Raji (cell line): Measurements from ENCODE around the gene PPARG.

Experiments
- POLR2A ChIP-seq: IDR thresholded peaks from 2 replicates; pipeline ENCODE4 v1.6.1; 2011; ENCODE audit warnings: low read depth, low read length, control low read depth; ENCODE audit not compliant: insufficient read depth

PPARG gene

DNA sequence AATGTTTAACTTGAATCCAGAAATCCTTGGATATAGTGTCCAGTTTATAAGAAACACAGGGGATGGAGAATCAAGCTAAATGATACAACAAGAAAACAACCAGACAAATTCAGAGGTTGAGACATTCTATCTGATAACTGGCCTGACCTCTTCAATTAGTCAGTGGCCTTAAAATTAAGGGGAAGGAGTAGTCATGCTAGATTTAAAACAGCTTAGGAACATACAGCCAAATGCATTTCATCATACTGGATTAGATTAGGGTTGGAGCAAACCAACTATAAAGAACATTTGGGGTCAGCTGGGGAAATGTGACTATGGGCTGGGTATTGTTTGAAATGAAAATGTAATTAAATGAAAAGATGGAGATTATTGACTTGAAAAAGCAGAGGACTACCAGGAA lies 53.3 kb downstream of the PPARG start:
- TF ChIP-seq POLR2A, result no peak

DNA sequence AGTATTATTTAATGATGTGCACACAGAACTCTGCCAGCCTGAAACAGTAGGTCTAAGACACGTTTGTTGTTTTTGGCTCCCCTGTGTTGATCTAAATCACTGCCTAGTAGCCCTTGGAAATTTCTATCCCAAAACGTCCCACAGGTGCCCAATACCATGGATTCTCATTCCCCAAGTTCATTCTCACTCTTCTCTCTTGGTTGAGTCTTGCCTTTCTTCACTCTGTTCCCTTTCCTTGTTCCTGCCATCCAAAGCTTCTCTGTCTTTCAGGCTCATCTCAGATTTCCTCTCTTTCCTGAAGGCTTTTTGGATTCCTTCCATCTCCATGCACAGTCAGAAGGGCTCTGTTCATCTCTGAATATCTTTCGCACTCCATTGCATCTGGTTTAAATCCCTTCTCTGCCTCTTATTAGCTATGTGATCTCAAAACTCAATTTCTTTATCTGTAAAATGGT lies 54.2 kb downstream of the PPARG start:
- TF ChIP-seq POLR2A, result no peak

DNA sequence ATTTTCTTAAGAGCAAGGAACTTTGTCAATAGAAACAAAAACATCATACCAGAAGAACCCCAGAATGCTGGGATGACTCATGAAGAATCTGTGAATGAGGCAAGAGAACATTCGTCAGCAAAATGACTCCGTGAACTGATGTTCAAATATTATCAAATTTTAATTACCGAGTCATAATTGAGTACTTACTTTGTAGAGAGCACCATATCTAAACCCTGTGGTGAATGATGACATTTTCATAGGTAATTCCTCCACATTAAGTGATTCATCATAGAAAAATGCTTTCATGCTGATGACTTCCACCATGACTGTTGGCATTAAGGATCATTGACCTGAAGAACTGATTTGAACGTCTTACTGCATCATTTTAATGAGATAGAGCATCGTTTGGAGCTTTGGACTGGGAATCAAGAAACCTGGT lies 56.3 kb downstream of the PPARG start:
- TF ChIP-seq POLR2A, result no peak

DNA sequence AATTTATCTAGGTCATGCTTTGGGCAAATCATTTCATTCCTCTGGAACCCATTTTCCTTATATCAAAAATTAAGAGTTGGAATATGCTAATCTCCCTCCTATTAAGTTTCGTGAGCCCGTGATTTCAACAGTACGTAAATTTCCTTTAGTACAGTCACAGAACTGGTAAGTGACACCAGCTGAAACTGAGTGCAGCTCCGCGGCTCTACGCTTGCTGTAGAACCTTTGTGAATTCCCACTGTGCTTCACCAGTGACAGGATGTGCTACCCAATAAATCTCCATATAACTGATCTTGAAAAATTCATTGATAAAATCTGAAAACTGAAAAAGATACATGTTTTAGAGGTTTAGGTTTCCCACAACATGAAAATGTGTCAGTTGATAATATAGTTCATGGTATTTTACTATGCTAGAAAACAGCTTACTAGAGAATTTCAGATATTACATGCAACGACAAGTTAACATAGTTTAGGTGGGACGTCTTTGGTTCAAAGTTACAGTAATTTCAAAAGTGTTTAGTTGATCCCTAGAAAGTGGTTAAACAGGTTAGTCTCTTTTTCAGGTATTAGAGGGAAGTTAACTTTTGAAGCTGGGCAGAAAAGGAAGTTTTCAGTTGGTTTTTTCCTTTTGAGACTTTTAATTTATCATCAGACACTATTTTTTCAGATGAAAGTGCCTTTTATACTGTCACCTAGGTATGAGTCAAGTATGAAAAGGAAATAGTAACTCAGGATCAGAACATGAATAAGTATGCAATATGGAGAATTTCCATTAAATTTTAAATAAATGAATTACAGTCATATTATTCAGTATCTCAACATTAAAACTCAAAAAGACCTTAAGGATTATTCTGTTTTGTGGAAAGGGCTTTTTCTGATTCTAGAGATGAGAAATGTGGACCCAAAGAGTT lies 57.0 kb downstream of the PPARG start:
- no peak for TF ChIP-seq POLR2A

DNA sequence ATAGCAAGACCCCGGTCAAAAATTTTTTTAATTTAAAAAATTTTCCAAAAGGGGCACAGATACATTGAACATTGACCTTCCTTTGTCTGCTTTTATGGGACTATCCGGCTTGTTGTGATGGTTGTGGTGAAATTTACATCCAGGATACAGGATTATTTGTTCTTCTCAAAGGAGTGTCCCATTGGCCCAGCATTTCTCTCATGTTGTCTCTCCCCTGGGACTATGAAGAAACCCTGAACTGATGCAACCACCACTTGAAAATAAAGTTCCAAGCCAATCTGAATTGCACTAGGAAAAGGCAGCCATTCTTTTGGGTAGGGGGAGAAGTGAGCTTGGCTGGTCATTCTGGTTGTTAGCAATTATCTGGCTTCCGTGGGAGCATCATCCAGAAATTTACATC lies 58.4 kb downstream of the PPARG start:
- TF ChIP-seq POLR2A, result no peak

DNA sequence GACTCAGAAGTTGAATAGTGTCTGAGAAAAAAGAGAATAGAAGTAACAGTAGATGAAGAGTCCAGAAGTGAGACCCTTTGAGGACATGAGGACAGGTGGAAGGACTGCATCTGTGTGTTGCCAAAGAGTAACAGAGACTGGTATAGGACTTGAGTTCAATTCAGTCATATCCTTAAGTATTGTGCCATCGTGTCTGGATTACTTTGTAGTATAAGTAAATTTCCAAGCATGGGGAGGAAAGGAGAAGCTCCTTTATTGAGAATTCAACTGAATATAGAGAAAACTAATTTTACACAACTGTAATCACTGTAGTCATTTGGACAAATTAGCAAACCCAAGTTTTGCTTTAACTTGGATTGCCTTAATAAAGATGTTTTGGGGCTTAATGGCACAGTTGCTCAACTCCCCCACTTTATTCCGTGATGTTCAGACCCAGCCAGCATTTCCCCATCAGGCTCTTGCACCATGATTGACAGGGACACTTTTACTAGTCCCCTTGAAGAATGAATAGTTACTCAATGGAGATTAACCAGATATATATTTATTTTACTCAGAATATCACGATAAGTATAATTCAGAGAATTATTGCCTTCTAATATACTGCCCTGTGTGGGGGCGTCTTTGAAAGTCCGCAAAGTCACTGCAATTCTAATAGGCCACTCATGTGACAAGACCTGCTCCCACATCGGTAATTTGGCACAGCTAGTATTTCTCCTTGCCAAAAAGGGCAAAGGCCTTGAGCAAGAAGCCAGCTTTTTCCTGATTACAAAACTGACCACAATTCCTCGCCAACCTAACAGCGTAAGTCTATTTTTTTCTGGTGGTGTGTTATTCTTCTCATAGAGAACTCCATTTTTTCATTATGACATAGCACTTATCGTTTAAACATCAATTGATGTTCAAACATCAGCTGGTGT lies 61.3 kb downstream of the PPARG start:
- TF ChIP-seq POLR2A, result no peak

DNA sequence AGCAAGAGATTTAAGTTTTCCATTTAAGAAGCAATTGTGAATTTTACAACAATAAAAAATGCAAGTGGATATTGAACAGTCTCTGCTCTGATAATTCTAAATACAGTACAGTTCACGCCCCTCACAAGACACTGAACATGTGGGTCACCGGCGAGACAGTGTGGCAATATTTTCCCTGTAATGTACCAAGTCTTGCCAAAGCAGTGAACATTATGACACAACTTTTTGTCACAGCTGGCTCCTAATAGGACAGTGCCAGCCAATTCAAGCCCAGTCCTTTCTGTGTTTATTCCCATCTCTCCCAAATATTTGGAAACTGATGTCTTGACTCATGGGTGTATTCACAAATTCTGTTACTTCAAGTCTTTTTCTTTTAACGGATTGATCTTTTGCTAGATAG lies 62.3 kb downstream of the PPARG start:
- no peak for TF ChIP-seq POLR2A

DNA sequence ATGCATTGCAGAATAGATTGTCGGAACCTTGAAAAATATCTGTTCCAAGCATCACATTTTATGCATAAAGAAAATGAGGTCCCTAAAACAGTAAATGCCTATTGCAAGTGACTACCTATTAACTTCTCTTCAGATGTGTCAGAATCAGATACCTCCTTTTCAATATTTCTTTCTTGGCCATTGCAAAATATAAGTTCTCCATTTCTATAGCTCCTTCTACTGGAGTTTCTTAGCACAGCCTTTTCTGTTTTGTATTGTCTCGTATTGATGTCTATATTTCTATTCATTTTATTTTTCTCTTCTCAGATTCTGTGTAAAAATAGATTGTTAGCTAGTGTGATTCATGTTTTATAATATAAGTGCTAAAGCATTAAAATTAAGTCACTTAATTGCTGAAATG lies 63.4 kb downstream of the PPARG start:
- no peak for TF ChIP-seq POLR2A

DNA sequence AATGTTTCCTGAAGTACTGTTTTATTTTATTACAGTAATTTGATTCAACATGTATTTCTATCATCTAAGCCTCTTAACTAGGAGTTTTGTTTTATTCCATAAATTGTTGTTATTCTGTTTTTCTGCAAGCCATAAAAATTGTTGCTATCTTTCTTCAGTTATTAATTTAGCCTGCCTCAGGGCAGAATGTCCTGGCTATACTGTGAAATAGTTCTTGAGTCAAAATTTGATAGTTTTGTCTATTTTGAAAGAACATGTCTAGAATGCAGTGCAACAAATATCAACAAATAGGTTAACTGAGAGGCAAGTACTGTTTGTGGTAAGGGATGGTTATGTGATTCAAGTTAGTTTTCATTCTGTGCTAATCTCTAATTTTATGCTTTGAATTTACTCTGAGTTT lies 63.9 kb downstream of the PPARG start:
- TF ChIP-seq POLR2A, result no peak

DNA sequence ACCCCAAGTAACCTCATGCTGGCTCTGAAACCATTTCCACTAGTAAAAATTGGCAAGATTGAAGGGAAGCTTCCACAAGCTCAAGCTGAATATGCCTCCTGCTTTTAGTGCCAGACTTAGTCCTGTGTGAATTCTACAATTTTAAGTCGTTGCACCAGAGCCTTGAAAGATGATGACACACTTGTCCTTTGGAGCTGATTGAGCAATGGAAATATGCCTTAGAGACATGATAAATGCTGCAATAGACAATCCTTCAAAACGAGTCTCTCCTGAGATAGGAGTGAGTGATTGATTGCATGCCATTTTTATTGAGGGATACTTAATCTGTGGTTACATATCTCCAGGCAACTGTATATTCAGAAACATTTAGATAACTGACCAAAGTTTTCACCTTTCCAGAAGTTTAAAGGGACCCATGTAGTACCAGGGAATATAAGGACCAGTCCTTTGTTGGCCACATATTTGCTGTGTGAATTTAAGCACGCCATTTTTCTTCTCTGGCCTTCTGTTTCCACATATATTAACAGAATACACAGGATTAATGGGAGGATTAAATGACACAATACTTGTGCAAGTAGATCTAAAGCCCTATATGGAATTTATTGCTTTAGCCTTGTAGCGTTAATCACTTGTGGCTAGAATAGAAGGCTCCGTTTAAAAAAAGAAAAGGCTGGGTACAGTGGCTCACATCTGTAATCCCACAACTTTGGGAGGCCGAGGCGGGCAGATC lies 65.1 kb downstream of the PPARG start:
- no peak for TF ChIP-seq POLR2A

DNA sequence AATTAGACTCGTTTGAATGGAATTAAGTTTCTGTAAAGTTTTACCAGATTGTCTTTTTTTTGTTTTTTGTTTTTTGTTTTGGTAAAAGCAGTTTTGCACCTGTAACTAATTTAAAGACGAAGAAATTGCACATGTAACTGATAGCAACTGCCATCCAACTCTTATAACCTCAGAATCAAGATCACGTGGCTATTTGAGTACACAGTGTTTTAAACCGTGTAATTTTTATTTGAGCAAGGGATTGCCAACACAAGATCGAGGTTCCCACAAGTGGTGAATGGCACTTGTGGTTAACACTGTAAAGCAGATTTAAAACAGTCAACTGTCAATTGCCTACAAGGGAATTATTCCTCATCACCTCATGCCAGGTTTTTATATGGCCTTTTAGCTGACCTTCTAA lies 67.3 kb downstream of the PPARG start:
- no peak for TF ChIP-seq POLR2A

DNA sequence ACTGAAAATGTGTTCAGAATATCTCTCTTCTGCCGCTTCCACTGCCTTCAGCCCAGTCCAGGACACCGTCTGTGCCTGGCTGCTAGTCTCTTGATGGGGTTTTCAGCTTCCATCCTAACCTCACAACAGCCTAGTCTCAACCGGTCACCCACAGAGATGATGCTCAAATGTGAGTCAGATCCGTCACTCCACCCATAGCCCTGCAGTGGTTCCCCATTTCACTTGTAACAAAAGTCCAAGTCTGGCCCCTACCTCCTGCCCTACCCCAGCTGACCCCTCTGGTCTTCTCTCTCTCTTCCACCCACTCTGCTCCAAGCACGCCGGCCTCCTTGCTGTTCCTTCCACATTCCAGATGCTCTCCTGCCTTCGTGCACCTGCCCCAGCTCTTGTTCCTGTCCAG lies 68.1 kb downstream of the PPARG start:
- TF ChIP-seq POLR2A, result no peak

DNA sequence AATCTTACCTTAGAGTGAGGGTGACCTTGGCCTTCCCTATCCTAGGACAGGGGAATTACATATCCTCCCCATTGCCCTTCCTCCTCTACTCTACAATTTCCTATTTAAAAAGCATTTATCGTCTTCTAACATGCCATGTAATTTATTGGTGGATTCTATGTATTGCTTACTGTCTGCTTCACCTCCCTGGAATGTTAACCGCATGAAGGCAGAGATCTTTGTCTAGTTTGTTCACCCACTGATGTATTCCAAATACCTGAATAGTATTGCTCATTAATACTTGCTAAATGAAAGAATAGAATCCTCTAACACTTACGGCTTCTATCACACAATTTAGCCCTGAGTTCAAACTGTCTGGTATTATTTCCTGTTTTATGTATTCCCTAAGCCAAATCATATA lies 68.6 kb downstream of the PPARG start:
- TF ChIP-seq POLR2A, result no peak

DNA sequence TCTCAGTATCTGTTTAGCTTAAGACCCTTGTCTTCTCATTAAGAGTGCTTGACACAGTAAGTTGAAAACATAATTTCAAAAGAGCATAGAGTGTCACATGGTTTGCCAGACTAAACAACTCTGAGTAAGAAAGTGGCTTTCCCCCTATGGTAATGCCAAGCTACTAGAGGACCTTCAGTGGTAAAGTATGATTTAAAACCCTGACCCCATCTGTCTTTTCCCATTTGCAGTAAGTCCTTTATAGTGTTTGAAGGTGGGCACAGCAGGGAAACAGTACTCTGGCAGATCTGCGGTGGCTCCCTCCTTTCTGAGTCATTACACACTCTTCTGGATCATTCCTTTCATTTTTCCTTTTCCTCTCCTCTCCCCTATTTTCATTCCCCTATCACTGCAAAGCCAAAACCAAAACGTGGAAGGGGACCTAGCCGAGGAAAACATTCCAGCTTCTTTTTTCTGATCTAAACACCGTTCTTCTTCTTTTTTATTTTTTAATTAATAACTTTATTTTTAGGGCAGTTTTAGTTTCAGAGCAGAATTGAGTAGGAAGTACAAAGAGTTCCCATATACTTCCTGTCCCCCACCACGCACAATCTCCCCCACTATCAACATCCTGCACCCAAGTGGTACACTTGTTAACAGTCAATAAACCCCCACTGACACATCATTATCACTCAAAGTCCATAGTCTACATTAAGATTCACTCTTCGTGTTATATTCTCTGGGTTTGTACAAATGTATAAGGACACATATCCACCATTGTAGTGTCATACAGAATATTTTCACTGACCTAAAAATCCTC lies 74.7 kb downstream of the PPARG start:
- TF ChIP-seq POLR2A, result no peak
